ENCODE data around the gene SLC25A4.
"Not testable (repeated sequence)": the region's sequence is repeated elsewhere in the genome, so short reads cannot be mapped to it uniquely, and the experiment has no call there.

GRCh38 chr4:185119467-185119866 lies 23.6 kb upstream of the SLC25A4 start:
- not testable (repeated sequence) for TF ChIP-seq CTCF (conservative IDR thresholded peaks at IDR 0.05; ENCODE audit: low read length); EZH2phosphoT487 (IDR thresholded peaks at IDR 0.05; ENCODE audit: borderline replicate concordance, low read depth, low read length)
